Activated T-cell treated with anti-CD3 and anti-CD28 coated beads for 4 hours (primary cell): ENCODE measurements around the gene OPRM1.
"Not testable (repeated sequence)": the region's sequence is repeated elsewhere in the genome, so short reads cannot be mapped to it uniquely, and the experiment has no call there.

Source experiments
- DNase-seq: peaks from one replicate; pipeline ENCODE4 v3.0.0-alpha.2; 2020

Gene OPRM1

DNA sequence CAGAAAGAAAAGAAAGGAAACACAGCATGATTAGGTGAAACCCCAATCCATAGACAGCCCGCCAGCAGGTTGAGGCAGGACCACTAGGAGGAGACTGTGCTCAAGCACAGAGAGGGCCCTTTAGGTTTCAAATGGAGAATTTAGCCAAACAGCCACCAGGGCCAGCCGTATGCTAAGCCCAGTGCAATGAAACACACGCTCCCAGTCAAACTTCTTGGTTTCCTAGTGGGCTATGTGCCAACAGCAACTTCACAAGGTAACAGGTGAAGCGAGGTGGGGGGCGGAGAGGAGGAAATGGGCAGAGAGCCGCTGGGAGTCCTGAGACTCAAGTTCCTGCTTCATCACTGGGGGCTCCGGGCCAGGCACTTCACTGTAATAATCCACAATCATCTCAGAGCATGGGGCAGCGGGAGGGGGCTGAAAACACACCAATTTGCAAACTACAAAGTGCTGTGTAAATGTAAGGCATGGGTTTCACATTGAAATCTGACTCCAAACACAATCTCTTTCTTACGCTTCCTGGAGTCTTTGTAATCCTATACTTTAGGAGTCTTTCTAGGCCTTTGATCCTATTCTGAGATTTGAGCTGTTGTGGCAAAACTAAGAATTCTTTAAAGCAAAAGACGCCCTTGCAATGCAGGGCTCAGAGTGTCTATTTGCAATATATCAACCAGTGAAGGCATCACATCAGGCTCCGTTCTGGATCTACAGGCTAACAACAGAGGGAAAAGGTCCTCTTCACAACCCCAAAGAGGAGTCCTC, 117.3 kb downstream of the OPRM1 start:
- peak; percentile 51 for DNase-seq

DNA sequence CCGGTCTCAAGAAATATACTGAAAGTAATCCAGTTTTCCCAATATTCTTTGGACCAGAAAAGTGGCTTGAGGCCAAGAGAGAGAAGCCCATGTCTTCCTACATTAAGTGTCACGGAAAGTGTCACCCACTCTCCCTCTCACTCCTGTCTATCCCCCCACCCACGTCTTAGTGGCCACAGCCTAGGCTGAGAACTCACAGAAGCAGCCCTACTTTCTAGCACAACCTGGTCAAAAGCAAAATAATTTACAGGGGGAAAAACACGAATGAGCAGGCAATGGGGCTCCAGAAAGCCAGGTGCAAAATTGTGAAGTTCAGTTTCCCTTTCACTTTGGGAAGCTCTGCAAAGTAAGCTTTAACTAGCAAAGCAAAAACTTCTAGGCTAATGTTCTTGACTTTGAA, 118.0 kb downstream of the OPRM1 start:
- DNase-seq, result no peak

- DNase-seq, result no peak
Measured at GRCh38 chr6:154157706-154158105, 118.7 kb downstream of the OPRM1 start.

DNA sequence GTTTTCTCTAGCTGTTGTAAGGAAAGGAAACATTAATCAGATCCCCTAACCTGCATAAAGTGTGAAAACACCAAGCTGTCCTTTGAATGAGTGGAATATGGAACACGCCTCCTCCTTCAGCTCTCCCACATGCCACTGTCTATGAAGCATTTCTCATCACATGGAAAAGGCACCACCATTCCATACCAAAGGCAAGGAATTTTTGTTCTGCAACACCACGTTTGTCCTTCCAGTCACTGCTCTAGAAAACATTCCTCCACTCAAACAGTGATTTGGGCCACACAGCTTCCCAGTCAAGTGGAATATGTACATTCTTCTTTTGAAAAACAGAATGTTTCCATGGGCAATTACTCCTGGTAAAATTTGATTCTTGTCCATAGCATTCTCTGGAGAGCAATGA, 120.1 kb downstream of the OPRM1 start:
- no peak for DNase-seq

- DNase-seq, result no peak
Measured at GRCh38 chr6:154161689-154162088, 122.6 kb downstream of the OPRM1 start.

DNA sequence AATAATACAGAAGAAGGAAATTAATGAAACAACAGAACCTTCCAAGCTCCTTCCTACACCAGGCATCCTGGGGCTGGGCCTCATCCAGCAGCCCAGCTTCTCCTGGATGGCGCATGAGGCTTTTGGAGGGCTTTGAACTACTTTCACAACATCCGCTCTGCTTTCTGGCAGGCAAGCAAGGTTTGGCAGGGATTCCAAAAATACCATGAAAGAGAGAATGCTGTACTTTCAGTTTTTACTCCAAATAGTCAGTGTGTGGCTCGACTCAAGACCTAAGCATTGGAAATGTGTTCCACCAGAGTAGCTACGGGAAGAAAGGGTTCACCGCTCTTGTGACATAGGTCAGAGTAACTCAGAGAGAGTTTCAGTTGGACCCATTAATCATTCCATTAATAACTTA, 125.4 kb downstream of the OPRM1 start:
- DNase-seq, result no peak

- no peak for DNase-seq
Measured at GRCh38 chr6:154165478-154165877, 126.4 kb downstream of the OPRM1 start.

GRCh38 chr6:154166140-154166539, 127.1 kb downstream of the OPRM1 start:
- DNase-seq, result no peak

DNA sequence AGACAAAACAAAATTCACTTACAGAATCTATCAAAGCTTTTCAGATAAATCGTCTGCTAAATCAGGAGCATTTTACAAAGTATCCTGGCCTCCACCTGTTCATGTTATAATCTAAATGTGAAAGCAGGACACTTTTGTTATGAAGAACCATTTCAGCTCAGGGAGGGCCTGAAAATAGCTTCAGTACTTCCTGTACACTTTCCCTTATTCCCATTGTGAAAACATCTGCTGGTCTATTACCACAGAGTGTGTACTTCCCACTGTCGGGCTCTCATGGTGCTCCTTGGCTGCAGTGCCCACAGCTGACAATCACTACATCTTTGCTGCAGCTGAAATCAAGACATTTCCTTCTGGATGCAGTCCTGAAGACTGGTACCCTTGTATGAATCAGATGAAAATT, 128.1 kb downstream of the OPRM1 start:
- no peak for DNase-seq

- DNase-seq, result no peak
Measured at GRCh38 chr6:154169193-154169847, 130.3 kb downstream of the OPRM1 start.

DNA sequence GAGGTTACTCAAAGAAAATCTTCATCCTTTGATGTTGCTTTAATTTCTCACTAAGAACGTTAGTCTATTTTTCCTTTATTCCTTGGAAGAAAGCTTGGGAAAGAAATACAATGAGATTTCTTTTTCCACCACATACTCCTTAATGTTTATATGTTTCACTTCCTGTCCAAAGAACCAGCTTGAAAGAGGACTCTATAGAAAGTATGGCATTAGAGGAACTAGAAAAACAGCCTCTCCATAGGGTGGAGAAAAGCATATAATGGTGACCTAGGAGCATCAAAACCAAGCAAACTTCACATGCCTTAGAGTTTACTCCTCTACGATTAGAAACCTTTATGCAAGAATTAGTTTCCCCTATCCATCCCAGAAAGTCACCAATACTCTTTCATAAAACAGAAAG, 131.1 kb downstream of the OPRM1 start:
- DNase-seq, result no peak

- DNase-seq, result not testable (repeated sequence)
Measured at GRCh38 chr6:154172393-154172792, 133.4 kb downstream of the OPRM1 start.

- DNase-seq, result no peak
Measured at GRCh38 chr6:154179434-154179833, 140.4 kb downstream of the OPRM1 start.

GRCh38 chr6:154187203-154187602, 148.2 kb downstream of the OPRM1 start:
- no peak for DNase-seq

DNA sequence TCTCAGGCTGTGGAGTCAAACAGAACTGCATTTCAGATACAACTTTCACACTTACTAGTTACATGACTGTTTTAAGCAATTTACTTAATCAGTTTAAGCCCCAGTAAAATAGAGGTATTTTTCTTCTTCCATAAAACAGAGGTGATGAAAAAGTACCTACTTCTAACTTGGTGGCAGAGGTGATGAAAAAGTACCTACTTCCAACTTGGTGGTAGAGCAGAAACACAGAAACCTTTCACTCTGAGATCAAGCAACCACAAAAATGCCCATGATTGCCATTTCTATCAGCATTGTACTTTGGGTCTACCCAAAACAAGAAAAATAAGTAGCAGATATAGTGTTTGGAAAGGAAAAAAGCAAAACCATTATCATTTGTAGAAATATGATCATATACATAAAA, 148.7 kb downstream of the OPRM1 start:
- no peak for DNase-seq

- DNase-seq, result no peak
Measured at GRCh38 chr6:154196333-154196885, 157.4 kb downstream of the OPRM1 start.

GRCh38 chr6:154197196-154197860, 158.3 kb downstream of the OPRM1 start:
- DNase-seq, result no peak

DNA sequence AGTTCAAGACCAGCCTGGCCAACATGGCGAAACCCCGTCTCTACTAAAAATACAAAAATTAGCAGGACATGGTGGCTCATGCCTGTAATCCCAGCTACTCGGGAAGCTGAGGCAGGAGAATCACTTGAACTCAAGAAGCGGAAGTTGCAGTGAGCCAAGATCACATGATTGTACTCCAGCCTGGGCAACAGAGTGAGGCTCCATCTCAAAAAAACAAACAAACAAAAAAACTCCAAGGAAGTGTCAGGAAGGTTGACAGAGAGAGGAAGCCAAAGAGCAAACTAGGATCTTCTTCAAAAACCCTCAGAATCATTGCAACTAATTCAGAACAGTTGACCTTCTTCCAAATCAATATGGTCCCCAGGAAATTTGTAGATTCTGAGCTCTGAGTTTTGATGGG, 162.6 kb downstream of the OPRM1 start:
- not testable (repeated sequence) for DNase-seq

GRCh38 chr6:154202339-154202738, 163.3 kb downstream of the OPRM1 start:
- DNase-seq, result no peak

- DNase-seq, result no peak
Measured at GRCh38 chr6:154202958-154203357, 163.9 kb downstream of the OPRM1 start.

DNA sequence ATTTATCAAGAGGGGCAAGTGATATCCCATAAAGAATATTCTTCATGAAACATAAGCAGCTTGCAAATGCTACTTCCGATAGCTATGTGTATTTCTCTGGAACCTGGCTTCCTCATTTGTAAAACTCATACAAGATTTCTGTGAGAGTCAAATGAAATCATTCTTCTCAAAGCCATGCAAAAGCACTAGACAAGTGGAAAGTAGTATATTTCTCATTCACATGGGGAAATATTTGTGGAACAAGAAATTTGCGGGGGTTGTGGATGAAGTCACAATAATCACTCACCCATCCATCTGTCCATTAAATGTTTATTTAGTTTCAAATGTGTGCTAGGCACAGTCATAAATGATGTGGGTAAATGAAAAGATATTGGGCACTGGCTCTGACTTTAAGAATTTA, 167.1 kb downstream of the OPRM1 start:
- DNase-seq, result no peak

GRCh38 chr6:154206996-154207395, 168.0 kb downstream of the OPRM1 start:
- DNase-seq, result no peak

GRCh38 chr6:154209555-154209954, 170.5 kb downstream of the OPRM1 start:
- no peak for DNase-seq

DNA sequence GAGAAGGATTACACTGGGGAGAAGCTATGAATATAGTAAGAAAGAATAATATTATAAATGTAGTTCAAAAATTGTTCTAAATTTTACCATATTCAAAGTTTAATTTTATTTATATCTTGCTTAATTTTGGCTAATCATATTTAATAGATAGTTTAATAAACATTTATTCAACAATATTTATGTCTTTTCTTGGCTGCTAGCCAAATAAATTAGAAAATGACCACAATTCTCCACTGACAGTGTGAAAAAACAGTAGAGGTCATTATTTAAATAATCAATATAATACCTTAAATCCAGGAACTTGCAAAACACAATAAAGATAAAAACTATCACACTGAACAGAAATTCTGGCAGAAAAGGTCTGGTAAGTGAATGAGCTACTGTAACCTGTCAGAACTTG, 171.6 kb downstream of the OPRM1 start:
- no peak for DNase-seq
